GM21576 (cell line): Measurements from ENCODE around the gene C11orf68.

ENCODE experiments used
- ATAC-seq: cut with Tn5 transposase; IDR thresholded peaks from one replicate; pipeline ENCODE4 v1.9.1; 2021; ENCODE audit warnings: mild to moderate bottlenecking, moderate library complexity; ENCODE audit not compliant: unreplicated experiment

Gene C11orf68

GRCh38 chr11:65872586-65873317 is 46.1 kb downstream of the C11orf68 start, which contains the start of gene EFEMP2:
EFEMP2 (minus strand) TSS chr11:65872800; CDS start chr11:65872354, 446 bp downstream.
- ATAC-seq: no peak

GRCh38 chr11:65871811-65872548 is 46.9 kb downstream of the C11orf68 start:
- ATAC-seq: no peak

- no peak for ATAC-seq
These were observed 47.9 kb downstream of the C11orf68 start for GRCh38 chr11:65870706-65871681.

GRCh38 chr11:65870307-65870658 is 48.6 kb downstream of the C11orf68 start:
- no peak for ATAC-seq

GRCh38 chr11:65869643-65870306 is 49.1 kb downstream of the C11orf68 start:
- no peak for ATAC-seq

DNA sequence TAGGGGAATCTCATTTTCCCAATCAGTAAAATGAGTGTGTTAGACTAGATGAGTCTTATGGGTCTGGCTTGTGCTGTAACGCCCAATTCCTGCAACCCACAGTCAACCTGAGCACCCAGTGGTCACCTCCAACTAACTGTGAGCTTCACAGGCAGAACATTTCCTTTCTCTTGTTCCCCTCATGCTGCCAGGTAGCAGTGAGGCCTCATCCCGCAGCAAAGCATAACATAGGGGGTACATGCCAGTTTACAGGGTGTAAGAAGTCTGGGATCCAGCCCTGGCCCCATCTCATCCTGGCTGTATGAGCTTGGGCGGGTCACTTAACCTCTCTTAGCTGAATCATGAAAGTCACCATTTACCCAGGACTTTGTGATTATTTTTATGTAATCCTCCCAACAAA is 50.0 kb downstream of the C11orf68 start:
- ATAC-seq: no peak

DNA sequence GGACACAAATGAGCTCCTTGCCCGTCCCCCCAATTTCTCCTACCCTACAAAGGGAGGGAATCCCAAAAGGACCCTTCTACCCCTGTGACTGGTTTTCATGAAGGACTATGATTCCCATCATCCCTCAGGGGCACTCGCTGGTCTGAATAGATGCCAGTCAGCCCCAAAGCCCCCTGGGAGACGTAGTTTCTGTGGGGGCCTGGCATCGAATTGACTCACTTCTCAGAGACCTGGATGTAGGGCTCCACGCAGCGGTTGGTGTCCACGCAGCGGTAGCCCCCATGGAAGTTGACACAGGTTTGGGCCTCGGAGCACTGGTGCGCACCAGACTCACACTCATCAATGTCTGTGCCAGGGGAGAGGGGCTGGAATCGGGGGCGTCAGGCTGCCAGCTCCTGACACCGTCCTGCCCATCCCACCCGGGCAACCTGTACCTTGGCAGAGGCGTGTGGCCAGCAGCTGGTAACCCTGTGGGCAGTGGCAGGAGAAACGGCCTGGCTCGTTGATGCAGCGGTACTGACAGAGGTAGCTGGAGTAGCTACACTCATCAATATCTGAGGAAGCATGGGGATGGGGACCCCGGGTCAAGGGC is 50.7 kb downstream of the C11orf68 start:
- ATAC-seq: no peak

- ATAC-seq: no peak
These were observed 51.4 kb downstream of the C11orf68 start for GRCh38 chr11:65867284-65868071.
